ENCODE results near the gene PTX3.

- TF ChIP-seq CTCF (IDR thresholded peaks at IDR 0.05), result no peak
- no peak for TF ChIP-seq POLR2A (IDR thresholded peaks at IDR 0.05)
These were observed 34.4 kb downstream of the PTX3 start for GRCh38 chr3:157471064-157471463.
